ENCODE results near the gene CCDC91. TPM values are rescaled to one million over a fixed set of nuclear protein-coding genes. Genes with fewer than 3 reads are reported as not detected.

CCDC91 gene
- total and polyA plus RNA-seq, 9 of the 15 experiments (the other 6 are each of a cell fraction or from before 2014, with no cell fraction given): 10.1 to 31.1 (median 26.3) TPM

DNA sequence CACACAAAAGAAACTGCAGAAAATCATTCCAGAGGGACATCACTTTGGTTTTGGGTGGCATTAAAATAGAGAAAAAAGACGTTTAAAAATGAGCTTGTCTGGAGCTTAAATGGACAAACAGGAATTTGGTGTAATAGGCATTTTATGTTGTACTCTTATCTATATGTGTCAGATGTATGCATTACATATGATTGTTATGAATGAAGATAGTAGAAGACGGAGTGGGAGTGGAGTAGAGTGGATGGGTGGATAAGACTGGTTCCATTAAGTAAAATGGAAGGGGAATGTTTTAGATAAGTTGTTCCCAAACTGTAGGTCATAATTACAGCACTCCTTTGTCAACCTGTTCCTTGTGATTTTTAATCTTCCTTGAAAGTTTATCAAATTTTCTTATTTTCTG is 1.9 kb downstream of the CCDC91 start (continued):
- TF ChIP-seq FOXK2 (conservative IDR thresholded peaks at IDR 0.05 in 1 of 2, IDR thresholded peaks at IDR 0.05 in 1 of 2; ENCODE audit: low read depth in 2 of 2): 0 out of 4 replicates have a peak, but pooled peaks of 1 of the 2 experiments have one; percentile 15
- TF ChIP-seq, protein P1, sequence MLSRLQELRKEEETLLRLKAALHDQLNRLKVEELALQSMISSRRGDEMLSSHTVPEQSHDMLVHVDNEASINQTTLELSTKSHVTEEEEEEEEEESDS (CRISPR knock-in tag; IDR thresholded peaks at IDR 0.05): no peak
- TF ChIP-seq RBM14 (IDR thresholded peaks at IDR 0.05; ENCODE audit: borderline replicate concordance, insufficient read depth, low read depth, low read length): no peak
- peak in 1 of 2 experiments; percentile 90; a peak in 2 of 4 replicates for TF ChIP-seq TBL1XR1 (IDR thresholded peaks at IDR 0.05; ENCODE audit: low read length in 2 of 2)
- peak; percentile 94 for TF ChIP-seq SOX6 (IDR thresholded peaks at IDR 0.05)
- TF ChIP-seq, protein P2, sequence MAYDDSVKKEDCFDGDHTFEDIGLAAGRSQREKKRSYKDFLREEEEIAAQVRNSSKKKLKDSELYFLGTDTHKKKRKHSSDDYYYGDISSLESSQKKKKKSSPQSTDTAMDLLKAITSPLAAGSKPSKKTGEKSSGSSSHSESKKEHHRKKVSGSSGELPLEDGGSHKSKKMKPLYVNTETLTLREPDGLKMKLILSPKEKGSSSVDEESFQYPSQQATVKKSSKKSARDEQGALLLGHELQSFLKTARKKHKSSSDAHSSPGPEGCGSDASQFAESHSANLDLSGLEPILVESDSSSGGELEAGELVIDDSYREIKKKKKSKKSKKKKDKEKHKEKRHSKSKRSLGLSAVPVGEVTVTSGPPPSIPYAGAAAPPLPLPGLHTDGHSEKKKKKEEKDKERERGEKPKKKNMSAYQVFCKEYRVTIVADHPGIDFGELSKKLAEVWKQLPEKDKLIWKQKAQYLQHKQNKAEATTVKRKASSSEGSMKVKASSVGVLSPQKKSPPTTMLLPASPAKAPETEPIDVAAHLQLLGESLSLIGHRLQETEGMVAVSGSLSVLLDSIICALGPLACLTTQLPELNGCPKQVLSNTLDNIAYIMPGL (CRISPR knock-in tag; IDR thresholded peaks at IDR 0.05): no peak
- peak; percentile 53; the same call in 1 of the 2 replicates for TF ChIP-seq CREM (IDR thresholded peaks at IDR 0.05; ENCODE audit: low read depth)
- TF ChIP-seq FOXK1 (CRISPR knock-in tag; IDR thresholded peaks at IDR 0.05; ENCODE audit: borderline replicate concordance): no peak
- peak; percentile 46; the same call in 1 of the 2 replicates for TF ChIP-seq MEF2A (IDR thresholded peaks at IDR 0.05; ENCODE audit: control insufficient read depth, low read depth, low read length)
- TF ChIP-seq, protein P3, sequence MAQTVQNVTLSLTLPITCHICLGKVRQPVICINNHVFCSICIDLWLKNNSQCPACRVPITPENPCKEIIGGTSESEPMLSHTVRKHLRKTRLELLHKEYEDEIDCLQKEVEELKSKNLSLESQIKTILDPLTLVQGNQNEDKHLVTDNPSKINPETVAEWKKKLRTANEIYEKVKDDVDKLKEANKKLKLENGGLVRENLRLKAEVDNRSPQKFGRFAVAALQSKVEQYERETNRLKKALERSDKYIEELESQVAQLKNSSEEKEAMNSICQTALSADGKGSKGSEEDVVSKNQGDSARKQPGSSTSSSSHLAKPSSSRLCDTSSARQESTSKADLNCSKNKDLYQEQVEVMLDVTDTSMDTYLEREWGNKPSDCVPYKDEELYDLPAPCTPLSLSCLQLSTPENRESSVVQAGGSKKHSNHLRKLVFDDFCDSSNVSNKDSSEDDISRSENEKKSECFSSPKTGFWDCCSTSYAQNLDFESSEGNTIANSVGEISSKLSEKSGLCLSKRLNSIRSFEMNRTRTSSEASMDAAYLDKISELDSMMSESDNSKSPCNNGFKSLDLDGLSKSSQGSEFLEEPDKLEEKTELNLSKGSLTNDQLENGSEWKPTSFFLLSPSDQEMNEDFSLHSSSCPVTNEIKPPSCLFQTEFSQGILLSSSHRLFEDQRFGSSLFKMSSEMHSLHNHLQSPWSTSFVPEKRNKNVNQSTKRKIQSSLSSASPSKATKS (CRISPR knock-in tag; IDR thresholded peaks at IDR 0.05): no peak
- peak; percentile 89 for TF ChIP-seq HDAC3 (IDR thresholded peaks at IDR 0.05; ENCODE audit: borderline replicate concordance, partially characterized antibody)
- peak; percentile 94 for TF ChIP-seq KLF16 (IDR thresholded peaks at IDR 0.05)
- no peak for TF ChIP-seq ZBED1 (IDR thresholded peaks at IDR 0.05)
- TF ChIP-seq ZNF175 (CRISPR knock-in tag; IDR thresholded peaks at IDR 0.05; ENCODE audit: low read depth): peak; percentile 29; the same call in 1 of the 2 replicates
- TF ChIP-seq IRF2 (CRISPR knock-in tag; IDR thresholded peaks at IDR 0.05): no peak
- no peak for TF ChIP-seq ARHGAP35 (IDR thresholded peaks at IDR 0.05; ENCODE audit: partially characterized antibody)
- no peak for TF ChIP-seq HNRNPH1 (optimal IDR thresholded peaks at IDR 0.05; ENCODE audit: low read depth, low read length)
- peak; percentile 96 to 97 for TF ChIP-seq TRIM24 (IDR thresholded peaks at IDR 0.05)
- TF ChIP-seq, protein P4, sequence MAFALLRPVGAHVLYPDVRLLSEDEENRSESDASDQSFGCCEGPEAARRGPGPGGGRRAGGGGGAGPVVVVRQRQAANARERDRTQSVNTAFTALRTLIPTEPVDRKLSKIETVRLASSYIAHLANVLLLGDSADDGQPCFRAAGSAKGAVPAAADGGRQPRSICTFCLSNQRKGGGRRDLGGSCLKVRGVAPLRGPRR (CRISPR knock-in tag; IDR thresholded peaks at IDR 0.05): no peak
- no peak for TF ChIP-seq ZKSCAN8 (CRISPR knock-in tag; IDR thresholded peaks at IDR 0.05)
- TF ChIP-seq PHF20 (IDR thresholded peaks at IDR 0.05; ENCODE audit: partially characterized antibody): no peak
- TF ChIP-seq MAZ (CRISPR knock-in tag; conservative IDR thresholded peaks at IDR 0.05 in 1 of 2, IDR thresholded peaks at IDR 0.05 in 1 of 2): 0 out of 4 replicates have a peak, but pooled peaks of 1 of the 2 experiments have one; percentile 21
- peak; percentile 68 for TF ChIP-seq MEIS2 (IDR thresholded peaks at IDR 0.05; ENCODE audit: partially characterized antibody)
- TF ChIP-seq PHB (CRISPR knock-in tag; IDR thresholded peaks at IDR 0.05): no peak
- TF ChIP-seq, protein P5, sequence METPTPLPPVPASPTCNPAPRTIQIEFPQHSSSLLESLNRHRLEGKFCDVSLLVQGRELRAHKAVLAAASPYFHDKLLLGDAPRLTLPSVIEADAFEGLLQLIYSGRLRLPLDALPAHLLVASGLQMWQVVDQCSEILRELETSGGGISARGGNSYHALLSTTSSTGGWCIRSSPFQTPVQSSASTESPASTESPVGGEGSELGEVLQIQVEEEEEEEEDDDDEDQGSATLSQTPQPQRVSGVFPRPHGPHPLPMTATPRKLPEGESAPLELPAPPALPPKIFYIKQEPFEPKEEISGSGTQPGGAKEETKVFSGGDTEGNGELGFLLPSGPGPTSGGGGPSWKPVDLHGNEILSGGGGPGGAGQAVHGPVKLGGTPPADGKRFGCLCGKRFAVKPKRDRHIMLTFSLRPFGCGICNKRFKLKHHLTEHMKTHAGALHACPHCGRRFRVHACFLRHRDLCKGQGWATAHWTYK (CRISPR knock-in tag; IDR thresholded peaks at IDR 0.05): 0 out of 2 replicates have a peak, but pooled peaks have one; percentile 63
